Activated CD8-positive, alpha-beta memory T cell treated with anti-CD3 and anti-CD28 coated beads for 36 hours (primary cell): Measurements from ENCODE around the gene CAPRIN1. TPM values are rescaled to one million over a fixed set of nuclear protein-coding genes. Genes with fewer than 3 reads are reported as not detected.

Experiments
- CTCF ChIA-PET: fragments of 350-600 bp; sonication (Branson Sonifier 250); formaldehyde crosslinking; loops from one replicate; lab custom pipeline; 2021; ENCODE audit warnings: antibody characterized with exemption; lab: Charles Lee
- POLR2A ChIA-PET: fragments of 350-600 bp; sonication (Branson Sonifier 250); formaldehyde crosslinking; loops from one replicate; lab custom pipeline; 2021; ENCODE audit warnings: antibody characterized with exemption; lab: Charles Lee
- total RNA-seq, 2 experiments: library from RNA; stranded (reverse); gene quantifications; one replicate each; pipeline ENCODE4 v1.2.3, GENCODE V29; 2021

The CAPRIN1 gene
- total RNA-seq, 2 experiments from 2014 or later = 294 TPM

DNA sequence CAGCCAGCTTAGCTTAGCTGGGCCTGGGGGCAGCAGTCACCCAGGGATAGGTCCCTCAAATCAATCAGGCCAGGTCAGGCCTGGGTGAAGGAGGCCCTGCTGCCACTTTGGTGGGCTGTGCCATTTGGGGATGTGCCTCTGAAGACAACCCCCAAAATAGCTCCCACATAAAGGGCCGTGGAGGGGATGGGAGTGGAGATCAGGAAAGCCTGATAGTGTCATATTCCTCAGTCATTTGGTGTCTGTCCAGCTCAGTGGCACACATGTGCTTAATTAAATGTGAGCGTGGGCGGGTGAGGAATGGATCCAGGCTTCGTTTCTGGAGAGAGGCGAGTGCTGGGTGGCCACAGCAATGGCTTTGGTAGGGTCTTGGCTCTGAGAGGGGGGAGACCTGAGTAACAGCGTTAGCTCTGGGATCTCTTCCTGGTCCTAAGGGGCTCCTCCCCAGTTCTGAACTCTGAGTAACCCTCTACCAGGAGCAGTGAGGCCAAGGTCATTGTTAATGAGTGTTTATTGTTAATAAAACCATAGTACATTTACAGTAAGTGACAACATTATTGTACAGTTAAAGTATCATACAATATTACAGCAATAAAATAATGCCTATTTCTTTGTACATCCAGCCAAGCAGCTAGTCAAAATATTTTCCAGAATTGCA lies 99.1 kb downstream of the CAPRIN1 start:
- ChIA-PET POLR2A (interaction anchor here (0.6 to 1.1 kb wide), 2 partner anchors 23 to 44 kb away, joined by 3 to 9 read pairs; no protein-coding TSS in a partner anchor), CTCF (interaction anchor here (0.6 kb wide), 1 partner anchor 9 kb away, joined by 3 read pairs; no protein-coding TSS in a partner anchor)

Other genes with a start within 250 kb of the CAPRIN1 start
- gene LMO2, start 159.7 kb upstream of the CAPRIN1 start, total RNA-seq = under 1 TPM in 1 of 2 experiments, not detected in 1; 0.13 TPM
- gene NAT10, start 53.9 kb downstream of the CAPRIN1 start, total RNA-seq = 100 to 1,000 TPM; 154 to 160 TPM